ENCODE data around the gene RTKN2.
A peak's percentile ranks its signal among the peaks of the same experiment; 100 is the strongest.

The RTKN2 gene

GRCh38 chr10:62205750-62206399 lies 62.8 kb downstream of the RTKN2 start:
- no peak overlapping the region for H3K4me3 ChIP-seq (replicated peaks in 1 of 2; ENCODE audit: low read depth in 2 of 2, low read length in 2 of 2)

GRCh38 chr10:62199584-62199983 lies 69.1 kb downstream of the RTKN2 start:
- no peak overlapping the region for H3K4me3 ChIP-seq (replicated peaks in 1 of 2; ENCODE audit: low read depth in 2 of 2, low read length in 2 of 2)
- peak in 1 of 2 donors; percentile 29 for DNase-seq (ENCODE audit: low read depth in 2 of 2)
- TF ChIP-seq CTCF (IDR thresholded peaks at IDR 0.05; ENCODE audit: low read depth, low read length) = no peak

More at GRCh38 chr10:62205750-62206399, 62.8 kb downstream of the RTKN2 start:
- TF ChIP-seq CTCF (IDR thresholded peaks at IDR 0.05; ENCODE audit: low read depth, low read length) = no peak
- no peak for DNase-seq (ENCODE audit: low read depth in 2 of 2)

- DNase-seq (ENCODE audit: low read depth in 2 of 2) = no peak
- no peak for TF ChIP-seq CTCF (IDR thresholded peaks at IDR 0.05; ENCODE audit: low read depth, low read length)
- no peak overlapping the region for H3K4me3 ChIP-seq (replicated peaks in 1 of 2; ENCODE audit: low read depth in 2 of 2, low read length in 2 of 2)
These were observed 72.1 kb downstream of the RTKN2 start for GRCh38 chr10:62196528-62196927.

- no peak for DNase-seq (ENCODE audit: low read depth in 2 of 2)
- no peak for TF ChIP-seq CTCF (IDR thresholded peaks at IDR 0.05; ENCODE audit: low read depth, low read length)
- H3K4me3 ChIP-seq (replicated peaks in 1 of 2; ENCODE audit: low read depth in 2 of 2, low read length in 2 of 2) = no peak overlapping the region
These were observed 73.0 kb downstream of the RTKN2 start for GRCh38 chr10:62195675-62195926.

- H3K4me3 ChIP-seq (replicated peaks in 1 of 2; ENCODE audit: low read depth in 2 of 2, low read length in 2 of 2) = no peak overlapping the region
- no peak for DNase-seq (ENCODE audit: low read depth in 2 of 2)
- no peak for TF ChIP-seq CTCF (IDR thresholded peaks at IDR 0.05; ENCODE audit: low read depth, low read length)
These were observed 73.5 kb downstream of the RTKN2 start for GRCh38 chr10:62194924-62195674.

GRCh38 chr10:62193479-62193878 lies 75.2 kb downstream of the RTKN2 start:
- no peak for DNase-seq (ENCODE audit: low read depth in 2 of 2)
- no peak overlapping the region for H3K4me3 ChIP-seq (replicated peaks in 1 of 2; ENCODE audit: low read depth in 2 of 2, low read length in 2 of 2)
- TF ChIP-seq CTCF (IDR thresholded peaks at IDR 0.05; ENCODE audit: low read depth, low read length) = no peak
